ENCODE measurements around the gene RPS4Y1.

GRCh38 chrY:2841471-2841893 lies at the start of gene RPS4Y1:
- TF ChIP-seq POLR2AphosphoS5 (IDR thresholded peaks at IDR 0.05; ENCODE audit: low read depth, low read length) = no peak
- TF ChIP-seq CTCF (IDR thresholded peaks at IDR 0.05) = no peak
- no peak for TF ChIP-seq REST (IDR thresholded peaks at IDR 0.05; ENCODE audit: insufficient read depth in 1 of 2, low read depth in 2 of 2, low read length in 1 of 2)

All from Panc1 (cell line).